Stimulated activated CD8-positive, alpha-beta memory T cell treated with anti-CD3 and anti-CD28 coated beads, Interleukin-12 subunit alpha, Interleukin-12 subunit beta, amount 100 ng/mL, for 1 hour (primary cell): ENCODE results near the gene TBCK.
"Not testable (repeated sequence)": the region's sequence is repeated elsewhere in the genome, so short reads cannot be mapped to it uniquely, and the experiment has no call there.

Experiments used
- DNase-seq: peaks from one replicate; pipeline ENCODE4 v3.0.0-alpha.2; 2020; ENCODE audit warnings: low read depth

Gene TBCK

GRCh38 chr4:106284227-106284626 lies 31.8 kb downstream of the TBCK start:
- no peak for DNase-seq

GRCh38 chr4:106277140-106277675 lies 38.8 kb downstream of the TBCK start:
- no peak for DNase-seq

DNA sequence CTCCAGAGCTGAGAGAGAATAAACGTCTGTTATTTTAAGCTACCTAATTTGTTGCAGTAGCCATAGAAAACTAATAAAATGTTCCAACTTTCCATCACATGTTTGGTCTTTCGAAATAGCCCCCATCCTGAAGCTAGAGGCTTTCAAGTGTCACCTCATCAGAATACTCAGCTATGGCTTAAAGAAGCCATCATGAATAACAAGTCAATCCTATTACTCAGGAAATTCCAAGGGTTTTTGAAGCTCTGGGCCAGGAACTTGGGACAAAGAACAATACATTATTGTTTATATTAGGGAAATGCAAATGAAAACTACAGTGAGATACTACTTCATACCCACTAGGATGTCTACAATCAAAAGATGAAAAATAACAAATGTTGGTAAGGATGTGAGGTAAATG lies 42.2 kb downstream of the TBCK start:
- no peak for DNase-seq

DNA sequence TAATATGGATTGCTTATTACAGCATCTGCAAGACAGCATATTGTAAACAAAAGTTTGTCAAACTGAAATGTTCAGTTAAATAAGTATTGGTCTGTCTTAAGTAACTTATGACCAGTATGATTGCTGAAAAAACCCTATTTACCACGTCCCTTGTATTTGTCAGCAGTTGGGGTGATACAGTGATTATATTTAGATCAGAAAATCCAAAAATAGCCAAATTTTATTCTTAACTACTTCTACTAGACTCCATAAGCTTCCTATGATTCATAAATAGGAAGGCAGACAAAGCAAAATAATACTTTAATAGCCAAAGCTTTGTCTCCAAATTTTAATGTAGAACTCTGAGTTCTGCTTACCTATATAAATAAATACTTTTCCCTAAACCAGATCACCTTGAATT lies 45.3 kb downstream of the TBCK start:
- no peak for DNase-seq

DNA sequence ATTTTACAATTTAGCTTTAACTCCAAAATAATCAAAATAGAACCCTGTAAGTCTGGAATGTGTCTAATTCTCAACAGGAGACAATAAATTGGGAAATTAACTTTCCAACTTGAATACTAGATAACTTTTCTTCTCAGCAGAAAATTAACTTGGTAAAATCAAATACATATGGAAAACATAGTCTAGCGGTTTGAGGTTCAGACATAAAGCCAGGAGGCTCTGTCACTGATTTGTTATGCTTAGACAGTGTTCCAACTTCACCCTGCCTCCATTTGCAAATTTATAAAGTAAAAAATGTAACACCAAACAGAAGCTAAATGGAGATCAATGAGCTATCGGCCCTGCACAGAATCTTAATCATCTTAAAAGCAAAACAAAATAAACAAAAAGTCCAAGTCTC lies 46.3 kb downstream of the TBCK start:
- no peak for DNase-seq

DNA sequence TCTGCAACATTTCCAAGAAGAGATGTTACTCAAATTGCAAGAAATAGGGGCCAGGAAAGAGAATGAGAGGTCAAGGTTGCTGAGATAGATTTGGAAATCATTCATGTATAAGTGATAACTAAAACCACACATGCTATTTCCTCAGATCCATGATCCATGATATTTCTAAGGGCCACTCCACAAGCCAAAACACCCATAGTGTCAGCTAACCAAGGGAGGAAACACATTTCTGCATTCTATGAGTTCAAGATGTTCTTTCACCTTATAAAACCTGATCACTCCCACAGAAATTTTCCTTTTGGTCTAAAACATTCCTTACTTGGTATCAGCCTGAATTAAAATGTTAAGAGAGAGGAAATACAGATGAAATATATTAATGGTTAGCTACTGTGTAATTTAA lies 47.2 kb downstream of the TBCK start:
- no peak for DNase-seq

- DNase-seq: no peak
Observed at GRCh38 chr4:106266201-106266600, 49.8 kb downstream of the TBCK start.

GRCh38 chr4:106264331-106264728 lies 51.7 kb downstream of the TBCK start:
- no peak for DNase-seq

- DNase-seq: no peak
Observed at GRCh38 chr4:106263594-106264330, 52.2 kb downstream of the TBCK start.

DNA sequence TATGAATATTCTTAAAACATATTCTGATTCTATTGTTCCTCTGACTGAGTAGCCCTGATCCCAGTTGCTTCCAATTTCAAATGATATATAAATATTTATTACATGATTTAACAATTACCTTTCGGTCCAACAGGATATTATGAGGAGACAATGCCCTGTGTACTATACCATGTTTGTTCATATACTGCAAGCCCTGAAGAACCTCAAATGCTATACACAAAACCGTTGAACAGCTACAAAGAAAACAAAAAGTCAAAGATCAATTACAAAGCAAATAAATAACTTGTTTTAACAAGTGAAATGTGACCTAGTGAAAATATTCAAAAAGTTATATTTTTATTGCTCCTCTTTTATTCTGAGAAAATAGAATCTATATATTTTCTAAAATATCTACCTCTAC lies 54.0 kb downstream of the TBCK start:
- DNase-seq: no peak

DNA sequence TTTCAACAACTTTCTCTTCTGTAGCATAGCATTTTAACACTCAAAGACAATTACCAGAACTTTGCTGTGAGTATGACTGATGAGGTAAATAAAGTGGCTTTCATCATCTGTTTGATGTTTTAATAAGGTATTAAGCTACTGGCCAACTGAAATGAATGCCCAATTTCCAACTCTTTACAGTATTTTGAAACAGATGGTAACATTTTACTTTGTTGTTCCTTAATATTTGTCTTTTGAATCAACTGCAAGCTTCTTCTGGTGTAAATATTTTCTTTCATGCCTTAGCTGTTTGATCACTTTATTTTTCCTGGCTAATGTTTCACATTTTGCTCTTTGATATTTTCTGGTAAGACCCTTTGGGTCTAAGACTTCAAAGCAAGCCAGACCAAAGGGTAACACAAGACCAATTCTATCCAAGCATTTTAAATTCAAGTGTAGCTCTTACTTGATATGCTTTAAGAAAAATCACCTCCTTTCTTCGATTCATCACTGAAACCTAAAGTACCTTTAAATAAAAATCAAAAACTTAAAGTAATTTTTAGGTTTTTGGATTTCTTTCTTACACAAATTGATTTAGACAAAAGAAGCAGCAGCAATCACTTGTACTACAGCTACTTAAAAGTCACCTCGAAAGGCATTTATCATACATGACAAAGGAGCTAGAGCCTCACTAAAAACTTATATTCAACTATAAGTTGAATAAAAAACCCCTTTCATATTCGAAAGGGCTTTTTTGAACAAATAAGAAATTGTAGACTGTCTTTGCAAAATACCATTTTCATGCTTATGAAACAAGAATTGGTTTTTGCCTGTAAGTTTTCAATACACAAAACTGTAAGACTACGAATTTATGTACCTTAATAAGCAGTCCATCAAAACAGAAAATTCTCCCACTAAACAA lies 57.6 kb downstream of the TBCK start:
- no peak for DNase-seq

GRCh38 chr4:106256190-106256589 lies 59.8 kb downstream of the TBCK start:
- no peak for DNase-seq

GRCh38 chr4:106255195-106255594 lies 60.8 kb downstream of the TBCK start:
- DNase-seq: no peak

- no peak for DNase-seq
Observed at GRCh38 chr4:106253364-106254129, 62.5 kb downstream of the TBCK start.

DNA sequence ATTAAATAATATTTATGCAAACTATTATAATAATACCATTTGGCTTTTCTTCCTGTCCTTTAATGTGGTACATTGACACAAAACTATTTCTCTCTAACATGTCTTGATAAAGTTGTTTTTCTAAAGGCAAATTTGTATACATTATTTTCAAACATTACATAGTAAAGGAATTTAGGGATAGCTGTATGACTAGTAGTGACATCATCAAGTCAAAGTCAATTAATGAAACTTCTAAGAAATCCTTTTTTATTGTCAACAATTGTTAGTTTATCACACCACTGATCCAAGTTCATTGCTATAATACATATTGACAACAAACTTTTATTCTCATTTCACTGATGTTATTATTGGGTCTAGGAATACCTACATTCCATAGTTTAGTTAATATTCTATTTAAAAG lies 68.4 kb downstream of the TBCK start:
- no peak for DNase-seq

DNA sequence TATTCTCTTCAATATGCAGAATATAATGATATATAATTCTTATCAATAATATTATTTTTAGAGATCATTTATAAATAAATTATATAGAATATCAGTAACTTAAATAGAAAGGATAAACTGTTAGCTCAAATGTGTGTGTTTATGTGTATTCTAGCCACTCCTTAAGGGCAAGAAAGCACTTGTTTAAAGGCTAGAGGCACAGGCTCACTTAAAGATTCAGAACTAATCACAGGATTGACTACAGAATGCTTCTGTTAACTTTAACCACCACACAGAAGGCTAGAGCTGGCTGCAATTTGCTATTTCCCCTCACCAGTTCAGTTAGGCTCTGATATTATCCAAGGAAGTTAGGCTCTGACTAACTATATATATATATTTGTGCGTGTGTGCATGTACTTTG lies 69.6 kb downstream of the TBCK start:
- no peak for DNase-seq

DNA sequence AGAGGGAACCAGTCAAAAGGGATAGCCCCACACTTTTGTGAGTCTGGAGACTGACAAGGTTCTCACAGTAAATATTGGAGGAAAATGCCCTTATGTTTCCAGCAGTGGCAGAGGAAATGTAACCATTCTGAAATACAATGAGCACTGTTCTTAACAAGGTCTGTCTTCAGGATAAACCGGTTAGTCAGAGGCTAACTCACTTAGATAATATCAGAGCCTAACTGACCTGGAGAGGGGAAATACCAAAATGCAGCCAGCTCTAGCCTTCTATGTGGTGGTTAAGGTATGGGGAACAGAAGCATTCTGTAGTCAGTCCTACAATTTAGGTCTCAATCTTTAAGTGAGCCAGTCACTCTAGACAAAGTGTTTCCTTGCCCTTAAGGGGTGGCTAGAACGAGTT lies 70.8 kb downstream of the TBCK start:
- DNase-seq: no peak

- DNase-seq: no peak
Observed at GRCh38 chr4:106240699-106241098, 75.3 kb downstream of the TBCK start.

- no peak for DNase-seq
Observed at GRCh38 chr4:106238820-106239420, 77.1 kb downstream of the TBCK start.

DNA sequence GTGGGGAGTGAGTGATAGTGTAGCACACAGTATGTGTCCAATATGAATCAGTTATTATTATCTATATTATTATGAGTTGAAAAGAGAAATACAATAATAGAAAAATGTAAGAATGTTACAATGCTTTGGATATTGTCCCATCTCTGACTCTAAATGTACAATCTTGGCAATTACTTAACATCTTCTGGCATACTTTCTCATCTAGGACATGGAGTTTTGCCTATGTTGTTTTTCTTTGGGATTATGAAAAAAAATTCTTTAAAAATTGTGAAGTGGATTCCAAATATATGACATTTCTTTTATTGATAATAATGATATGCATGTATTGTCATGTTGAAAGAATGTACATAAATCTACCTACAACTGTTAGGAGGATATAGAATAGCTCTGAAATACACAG lies 84.1 kb downstream of the TBCK start:
- no peak for DNase-seq

- DNase-seq: no peak
Observed at GRCh38 chr4:106222548-106222947, 93.5 kb downstream of the TBCK start.

GRCh38 chr4:106213291-106213690 lies 102.7 kb downstream of the TBCK start:
- not testable (repeated sequence) for DNase-seq
